ENCODE measurements around the gene OGFOD3. TPM values are rescaled to one million over a fixed set of nuclear protein-coding genes. Genes with fewer than 3 reads are reported as not detected.

Gene OGFOD3
- total RNA-seq, 2 donors from 2014 or later = 24.9 to 27.4 TPM

GRCh38 chr17:82442643-82443464 is 24.5 kb upstream of the OGFOD3 start:
- no peak for DNase-seq (ENCODE audit: low spot score)
- H3K36me3 ChIP-seq = peaks cover 9% of the 10 kb centered on the region
- TF ChIP-seq CTCF (IDR thresholded peaks at IDR 0.05) = no peak

GRCh38 chr17:82441691-82442487 is 23.5 kb upstream of the OGFOD3 start:
- no peak overlapping the region for H3K27ac ChIP-seq
- ATAC-seq (ENCODE audit: insufficient number of reproducible peaks, low FRiP score, low read depth) = no peak
- H3K36me3 ChIP-seq = peaks cover 9% of the 10 kb centered on the region
- no peak for TF ChIP-seq CTCF (IDR thresholded peaks at IDR 0.05)
- no peak overlapping the region for H3K4me3 ChIP-seq
- no peaks in the 10 kb centered on the region for H3K9me3 ChIP-seq
- no peaks in the 10 kb centered on the region for H3K27me3 ChIP-seq (replicated peaks; ENCODE audit: insufficient read depth)
- H3K4me1 ChIP-seq (ENCODE audit: control insufficient read depth in 1 of 2, low read depth in 2 of 2) = peaks cover 8 to 17% of the 10 kb centered on the region in 2 donors
- DNase-seq (ENCODE audit: low spot score) = no peak

More at GRCh38 chr17:82442643-82443464, 24.5 kb upstream of the OGFOD3 start:
- ATAC-seq (ENCODE audit: insufficient number of reproducible peaks, low FRiP score, low read depth) = no peak
- Histone ChIP-seq H3K27ac (no peak overlapping the region), H3K27me3 (replicated peaks; ENCODE audit: insufficient read depth) (no peaks in the 10 kb centered on the region), H3K9me3 (no peaks in the 10 kb centered on the region), H3K4me1 (ENCODE audit: control insufficient read depth in 1 of 2, low read depth in 2 of 2) (peaks cover 8 to 17% of the 10 kb centered on the region in 2 donors), H3K4me3 (no peak overlapping the region)

- H3K27ac ChIP-seq = no peak overlapping the region
- no peaks in the 10 kb centered on the region for H3K27me3 ChIP-seq (replicated peaks; ENCODE audit: insufficient read depth)
- H3K9me3 ChIP-seq = no peaks in the 10 kb centered on the region
- peaks cover 8 to 11% of the 10 kb centered on the region in 2 donors for H3K4me1 ChIP-seq (ENCODE audit: control insufficient read depth in 1 of 2, low read depth in 2 of 2)
- no peak for TF ChIP-seq CTCF (IDR thresholded peaks at IDR 0.05)
- peaks cover 9% of the 10 kb centered on the region for H3K36me3 ChIP-seq
- H3K4me3 ChIP-seq = no peak overlapping the region
- ATAC-seq (ENCODE audit: insufficient number of reproducible peaks, low FRiP score, low read depth) (no peak), DNase-seq (ENCODE audit: low spot score) (no peak)
Measured at GRCh38 chr17:82440991-82441627, 22.7 kb upstream of the OGFOD3 start.

DNA sequence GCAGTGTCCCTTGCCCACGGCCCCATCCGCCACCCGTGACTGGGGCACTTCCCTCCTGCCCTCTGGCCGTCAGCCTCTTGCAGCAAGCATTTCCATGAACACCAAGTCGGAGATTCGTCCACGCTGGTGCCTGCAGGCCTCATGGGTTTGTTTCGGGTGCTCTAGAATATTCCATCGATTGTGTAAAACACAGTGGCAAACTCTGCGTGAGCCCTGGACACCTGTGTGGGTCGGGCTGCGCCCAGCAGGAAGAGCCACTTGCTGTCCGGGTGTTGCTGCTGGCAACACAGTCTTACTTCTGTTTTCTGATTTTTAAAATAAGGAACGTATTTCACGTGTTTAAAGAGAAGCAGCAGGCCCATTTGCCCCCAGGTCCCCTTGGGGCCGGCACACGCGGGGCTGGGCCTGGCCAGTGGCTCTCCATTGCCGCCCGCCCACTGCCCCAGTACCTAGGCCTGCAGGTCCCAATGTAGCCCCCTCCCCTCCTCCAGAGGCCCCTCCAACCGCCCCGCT is 22.1 kb upstream of the OGFOD3 start:
- peaks cover 5 to 6% of the 10 kb centered on the region in 2 donors for H3K4me1 ChIP-seq (ENCODE audit: control insufficient read depth in 1 of 2, low read depth in 2 of 2)
- H3K27ac ChIP-seq = no peak overlapping the region
- no peaks in the 10 kb centered on the region for H3K27me3 ChIP-seq (replicated peaks; ENCODE audit: insufficient read depth)
- H3K36me3 ChIP-seq = peaks cover 9% of the 10 kb centered on the region
- no peak for ATAC-seq (ENCODE audit: insufficient number of reproducible peaks, low FRiP score, low read depth)
- no peak for TF ChIP-seq CTCF (IDR thresholded peaks at IDR 0.05)
- H3K9me3 ChIP-seq = no peaks in the 10 kb centered on the region
- DNase-seq (ENCODE audit: low spot score) = no peak
- H3K4me3 ChIP-seq = no peak overlapping the region

All from thoracic aorta (tissue), 2 donors.